Medulla oblongata (tissue), 1 donor: ENCODE data around the gene DDX23.

Experiments
- DNase-seq: peaks from one replicate; pipeline ENCODE4 v3.0.0-alpha.2; 2015; ENCODE audit errors: extremely low spot score

DDX23 gene

GRCh38 chr12:48796976-48797375 lies 55.0 kb downstream of the DDX23 start:
- DNase-seq = no peak

- DNase-seq = peak; percentile 87
Observed at GRCh38 chr12:48795550-48796455, 56.2 kb downstream of the DDX23 start.

GRCh38 chr12:48794870-48795269 lies 57.1 kb downstream of the DDX23 start:
- DNase-seq = no peak

- DNase-seq = no peak
Observed at GRCh38 chr12:48793696-48794095, 58.3 kb downstream of the DDX23 start.

GRCh38 chr12:48789858-48790326 lies 62.1 kb downstream of the DDX23 start:
- no peak for DNase-seq

- peak; percentile 66 for DNase-seq
Observed at GRCh38 chr12:48788854-48789775, 62.8 kb downstream of the DDX23 start, which contains the start of gene ADCY6. TSS of gene ADCY6 (minus strand) at chr12:48789089. CDS start at chr12:48783434, 5,655 bp downstream.

GRCh38 chr12:48788524-48788853 lies 63.5 kb downstream of the DDX23 start:
- no peak for DNase-seq

- no peak for DNase-seq
Observed at GRCh38 chr12:48787791-48788523, 64.0 kb downstream of the DDX23 start.

GRCh38 chr12:48786591-48787544 lies 65.1 kb downstream of the DDX23 start:
- no peak for DNase-seq

GRCh38 chr12:48783432-48783831 lies 68.5 kb downstream of the DDX23 start:
- DNase-seq = no peak

GRCh38 chr12:48782457-48783395 lies 69.2 kb downstream of the DDX23 start:
- no peak for DNase-seq

- DNase-seq = no peak
Observed at GRCh38 chr12:48781750-48782456, 70.1 kb downstream of the DDX23 start.

- no peak for DNase-seq
Observed at GRCh38 chr12:48780381-48781025, 71.5 kb downstream of the DDX23 start.

GRCh38 chr12:48779869-48780268 lies 72.1 kb downstream of the DDX23 start:
- DNase-seq = no peak
